Measurements from ENCODE around the gene UXS1.
"Not testable (repeated sequence)": the region's sequence is repeated elsewhere in the genome, so short reads cannot be mapped to it uniquely, and the experiment has no call there.

- TF ChIP-seq, protein P1, sequence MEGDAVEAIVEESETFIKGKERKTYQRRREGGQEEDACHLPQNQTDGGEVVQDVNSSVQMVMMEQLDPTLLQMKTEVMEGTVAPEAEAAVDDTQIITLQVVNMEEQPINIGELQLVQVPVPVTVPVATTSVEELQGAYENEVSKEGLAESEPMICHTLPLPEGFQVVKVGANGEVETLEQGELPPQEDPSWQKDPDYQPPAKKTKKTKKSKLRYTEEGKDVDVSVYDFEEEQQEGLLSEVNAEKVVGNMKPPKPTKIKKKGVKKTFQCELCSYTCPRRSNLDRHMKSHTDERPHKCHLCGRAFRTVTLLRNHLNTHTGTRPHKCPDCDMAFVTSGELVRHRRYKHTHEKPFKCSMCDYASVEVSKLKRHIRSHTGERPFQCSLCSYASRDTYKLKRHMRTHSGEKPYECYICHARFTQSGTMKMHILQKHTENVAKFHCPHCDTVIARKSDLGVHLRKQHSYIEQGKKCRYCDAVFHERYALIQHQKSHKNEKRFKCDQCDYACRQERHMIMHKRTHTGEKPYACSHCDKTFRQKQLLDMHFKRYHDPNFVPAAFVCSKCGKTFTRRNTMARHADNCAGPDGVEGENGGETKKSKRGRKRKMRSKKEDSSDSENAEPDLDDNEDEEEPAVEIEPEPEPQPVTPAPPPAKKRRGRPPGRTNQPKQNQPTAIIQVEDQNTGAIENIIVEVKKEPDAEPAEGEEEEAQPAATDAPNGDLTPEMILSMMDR (IDR thresholded peaks at IDR 0.05), result not testable (repeated sequence)
- TF ChIP-seq EP300, POLR2A (IDR thresholded peaks at IDR 0.05): not testable (repeated sequence)
Measured at GRCh38 chr2:106219157-106219556, 25.1 kb upstream of the UXS1 start.

Measured in sigmoid colon (tissue), 4 donors.